Measurements from ENCODE around the gene KCNQ1. TPM values are rescaled to one million over a fixed set of nuclear protein-coding genes. Genes with fewer than 3 reads are reported as not detected.

The KCNQ1 gene
- total and polyA plus RNA-seq, 9 of the 15 experiments (the other 6 are each of a cell fraction or from before 2014, with no cell fraction given): 0.44 TPM; not detected in 8

DNA sequence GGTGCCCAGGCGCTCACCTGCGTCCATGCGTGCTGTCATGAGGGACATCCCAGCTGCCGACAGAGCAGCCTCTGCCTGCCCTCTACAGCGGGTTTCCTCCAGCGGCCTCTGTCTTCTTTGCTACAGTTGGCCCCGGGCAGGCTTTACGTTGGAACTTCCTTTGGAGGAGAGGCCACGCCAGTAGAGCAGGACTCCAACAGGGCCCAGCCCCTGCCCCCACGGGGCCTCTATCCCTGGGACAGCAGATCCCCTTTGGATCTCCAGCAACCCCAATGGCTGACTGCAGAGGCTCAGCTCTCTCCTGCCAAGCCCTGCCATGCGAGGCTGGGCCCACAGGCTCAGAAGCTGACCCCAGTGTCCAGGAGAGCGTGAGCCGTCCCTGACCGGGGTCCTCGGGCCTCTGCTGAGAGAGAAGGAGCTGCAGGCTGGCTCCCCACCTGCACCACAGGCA, 12.6 kb upstream of the KCNQ1 start:
- WGBS (ENCODE audit: insufficient coverage, low coverage, missing lambda C conversion rate): 8% methylated on average over 13 of the region's 15 CpGs
- Histone ChIP-seq H3K27ac (ENCODE audit: extremely low read depth, low read depth, low read length) (no peak overlapping the region), H3K27me3 (ENCODE audit: control insufficient read depth in 2 of 2, insufficient read depth in 2 of 2, low read length in 2 of 2) (peaks cover 2 to 46% of the 10 kb centered on the region in 2 experiments; a peak in 3 of 5 replicates), H3K9ac (ENCODE audit: insufficient read depth in 1 of 2, low read depth in 2 of 2, low read length in 2 of 2) (peak overlapping the region in 1 of 2 experiments; percentile 20; a peak in 1 of 4 replicates), H3K4me3 (no peak overlapping the region), H3K9me3 (replicated peaks; ENCODE audit: control insufficient read depth, insufficient read depth, low read depth, low read length) (peaks cover 6% of the 10 kb centered on the region; the same call in 1 of the 2 replicates), H3K36me3 (ENCODE audit: control insufficient read depth, insufficient read depth, low read length) (no peaks in the 10 kb centered on the region), H4K20me1 (replicated peaks; ENCODE audit: control insufficient read depth, insufficient read depth, low read length) (peaks cover 4% of the 10 kb centered on the region), H3K4me1 (replicated peaks in 1 of 2; ENCODE audit: control insufficient read depth in 2 of 2, insufficient read depth in 2 of 2, low read length in 2 of 2) (peaks cover 0 to 3% of the 10 kb centered on the region in 2 experiments; a peak in 1 of 5 replicates), H3K79me2 (ENCODE audit: control insufficient read depth, insufficient read depth, low read length) (no peaks in the 10 kb centered on the region), H3K9me1 (ENCODE audit: control insufficient read depth, insufficient read depth, low read length) (peaks cover 2% of the 10 kb centered on the region), H3K4me2 (ENCODE audit: insufficient read depth, low read length) (no peak overlapping the region), H2AFZ (ENCODE audit: low read depth, low read length) (no peak overlapping the region)
- BruUV-seq (replicated peaks): no TSS peak
- intact Hi-C loops (cut with micrococcal nuclease): no loop called here
- ATAC-seq (no peak), FAIRE-seq (no peak), DNase-seq (ENCODE audit: extremely low read depth in 1 of 4, low spot score in 3 of 4) (no peak)
- in situ Hi-C loops (cut with MboI): no loop called here
- ChIA-PET CTCF (ENCODE audit: low intra/inter-chr PET ratio) (interaction anchor here (1.0 kb wide), 1 partner anchor 101 kb away, joined by 3 read pairs; no protein-coding TSS in a partner anchor), POLR2A (no interaction called here)
- TF ChIP-seq THRAP3 (IDR thresholded peaks at IDR 0.05; ENCODE audit: borderline replicate concordance) (no peak), ZNF79 (CRISPR knock-in tag; IDR thresholded peaks at IDR 0.05; ENCODE audit: low read depth) (no peak), LEF1 (IDR thresholded peaks at IDR 0.05) (no peak), RBFOX2 (IDR thresholded peaks at IDR 0.05; ENCODE audit: low read depth, low read length) (no peak), NR1H2 (CRISPR knock-in tag; IDR thresholded peaks at IDR 0.05) (no peak), HMG20B (CRISPR knock-in tag; IDR thresholded peaks at IDR 0.05) (no peak), SMARCB1 (IDR thresholded peaks at IDR 0.05; ENCODE audit: insufficient read length, low read depth) (no peak), KLF13 (tag; IDR thresholded peaks at IDR 0.05; ENCODE audit: borderline replicate concordance, low read depth) (no peak), TEAD2 (tag; IDR thresholded peaks at IDR 0.05) (no peak), MBD2 (IDR thresholded peaks at IDR 0.05; ENCODE audit: borderline replicate concordance, low read depth) (no peak), SMC3 (conservative IDR thresholded peaks at IDR 0.05; ENCODE audit: insufficient read depth, low read depth, low read length) (no peak), STAT5B (CRISPR knock-in tag; IDR thresholded peaks at IDR 0.05) (no peak)
- TF ChIP-seq, protein P1, sequence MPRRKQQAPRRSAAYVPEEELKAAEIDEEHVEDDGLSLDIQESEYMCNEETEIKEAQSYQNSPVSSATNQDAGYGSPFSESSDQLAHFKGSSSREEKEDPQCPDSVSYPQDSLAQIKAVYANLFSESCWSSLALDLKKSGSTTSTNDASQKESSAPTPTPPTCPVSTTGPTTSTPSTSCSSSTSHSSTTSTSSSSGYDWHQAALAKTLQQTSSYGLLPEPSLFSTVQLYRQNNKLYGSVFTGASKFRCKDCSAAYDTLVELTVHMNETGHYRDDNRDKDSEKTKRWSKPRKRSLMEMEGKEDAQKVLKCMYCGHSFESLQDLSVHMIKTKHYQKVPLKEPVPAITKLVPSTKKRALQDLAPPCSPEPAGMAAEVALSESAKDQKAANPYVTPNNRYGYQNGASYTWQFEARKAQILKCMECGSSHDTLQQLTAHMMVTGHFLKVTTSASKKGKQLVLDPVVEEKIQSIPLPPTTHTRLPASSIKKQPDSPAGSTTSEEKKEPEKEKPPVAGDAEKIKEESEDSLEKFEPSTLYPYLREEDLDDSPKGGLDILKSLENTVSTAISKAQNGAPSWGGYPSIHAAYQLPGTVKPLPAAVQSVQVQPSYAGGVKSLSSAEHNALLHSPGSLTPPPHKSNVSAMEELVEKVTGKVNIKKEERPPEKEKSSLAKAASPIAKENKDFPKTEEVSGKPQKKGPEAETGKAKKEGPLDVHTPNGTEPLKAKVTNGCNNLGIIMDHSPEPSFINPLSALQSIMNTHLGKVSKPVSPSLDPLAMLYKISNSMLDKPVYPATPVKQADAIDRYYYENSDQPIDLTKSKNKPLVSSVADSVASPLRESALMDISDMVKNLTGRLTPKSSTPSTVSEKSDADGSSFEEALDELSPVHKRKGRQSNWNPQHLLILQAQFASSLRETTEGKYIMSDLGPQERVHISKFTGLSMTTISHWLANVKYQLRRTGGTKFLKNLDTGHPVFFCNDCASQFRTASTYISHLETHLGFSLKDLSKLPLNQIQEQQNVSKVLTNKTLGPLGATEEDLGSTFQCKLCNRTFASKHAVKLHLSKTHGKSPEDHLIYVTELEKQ (CRISPR knock-in tag; IDR thresholded peaks at IDR 0.05): no peak
- TF ChIP-seq, protein P2, sequence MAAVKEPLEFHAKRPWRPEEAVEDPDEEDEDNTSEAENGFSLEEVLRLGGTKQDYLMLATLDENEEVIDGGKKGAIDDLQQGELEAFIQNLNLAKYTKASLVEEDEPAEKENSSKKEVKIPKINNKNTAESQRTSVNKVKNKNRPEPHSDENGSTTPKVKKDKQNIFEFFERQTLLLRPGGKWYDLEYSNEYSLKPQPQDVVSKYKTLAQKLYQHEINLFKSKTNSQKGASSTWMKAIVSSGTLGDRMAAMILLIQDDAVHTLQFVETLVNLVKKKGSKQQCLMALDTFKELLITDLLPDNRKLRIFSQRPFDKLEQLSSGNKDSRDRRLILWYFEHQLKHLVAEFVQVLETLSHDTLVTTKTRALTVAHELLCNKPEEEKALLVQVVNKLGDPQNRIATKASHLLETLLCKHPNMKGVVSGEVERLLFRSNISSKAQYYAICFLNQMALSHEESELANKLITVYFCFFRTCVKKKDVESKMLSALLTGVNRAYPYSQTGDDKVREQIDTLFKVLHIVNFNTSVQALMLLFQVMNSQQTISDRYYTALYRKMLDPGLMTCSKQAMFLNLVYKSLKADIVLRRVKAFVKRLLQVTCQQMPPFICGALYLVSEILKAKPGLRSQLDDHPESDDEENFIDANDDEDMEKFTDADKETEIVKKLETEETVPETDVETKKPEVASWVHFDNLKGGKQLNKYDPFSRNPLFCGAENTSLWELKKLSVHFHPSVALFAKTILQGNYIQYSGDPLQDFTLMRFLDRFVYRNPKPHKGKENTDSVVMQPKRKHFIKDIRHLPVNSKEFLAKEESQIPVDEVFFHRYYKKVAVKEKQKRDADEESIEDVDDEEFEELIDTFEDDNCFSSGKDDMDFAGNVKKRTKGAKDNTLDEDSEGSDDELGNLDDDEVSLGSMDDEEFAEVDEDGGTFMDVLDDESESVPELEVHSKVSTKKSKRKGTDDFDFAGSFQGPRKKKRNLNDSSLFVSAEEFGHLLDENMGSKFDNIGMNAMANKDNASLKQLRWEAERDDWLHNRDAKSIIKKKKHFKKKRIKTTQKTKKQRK (IDR thresholded peaks at IDR 0.05; ENCODE audit: borderline replicate concordance, low read depth, low read length): no peak
